Testis (tissue), 2 donors: Measurements from ENCODE around the gene TMEM164.
"Not testable (repeated sequence)": the region's sequence is repeated elsewhere in the genome, so short reads cannot be mapped to it uniquely, and the experiment has no call there.

Source experiments
- POLR2A ChIP-seq: fragments of 450-650 bp; IDR thresholded peaks from one replicate; pipeline ENCODE4 v1.6.1; 2017; ENCODE audit warnings: antibody characterized with exemption, mild to moderate bottlenecking, moderate library complexity
- TF ChIP-seq, protein P1 (sequence below), 3 experiments: fragments of 450-650 bp in 2 of 3; fragments of 200-600 bp in 1 of 3; sonication (generic) in 1 of 3; IDR thresholded peaks; one replicate each; pipeline ENCODE4 v1.5.1; 2016 to 2019; ENCODE audit warnings: antibody characterized with exemption in 3 of 3, mild to moderate bottlenecking in 2 of 3, moderate library complexity in 1 of 3

- TF ChIP-seq, protein P1, sequence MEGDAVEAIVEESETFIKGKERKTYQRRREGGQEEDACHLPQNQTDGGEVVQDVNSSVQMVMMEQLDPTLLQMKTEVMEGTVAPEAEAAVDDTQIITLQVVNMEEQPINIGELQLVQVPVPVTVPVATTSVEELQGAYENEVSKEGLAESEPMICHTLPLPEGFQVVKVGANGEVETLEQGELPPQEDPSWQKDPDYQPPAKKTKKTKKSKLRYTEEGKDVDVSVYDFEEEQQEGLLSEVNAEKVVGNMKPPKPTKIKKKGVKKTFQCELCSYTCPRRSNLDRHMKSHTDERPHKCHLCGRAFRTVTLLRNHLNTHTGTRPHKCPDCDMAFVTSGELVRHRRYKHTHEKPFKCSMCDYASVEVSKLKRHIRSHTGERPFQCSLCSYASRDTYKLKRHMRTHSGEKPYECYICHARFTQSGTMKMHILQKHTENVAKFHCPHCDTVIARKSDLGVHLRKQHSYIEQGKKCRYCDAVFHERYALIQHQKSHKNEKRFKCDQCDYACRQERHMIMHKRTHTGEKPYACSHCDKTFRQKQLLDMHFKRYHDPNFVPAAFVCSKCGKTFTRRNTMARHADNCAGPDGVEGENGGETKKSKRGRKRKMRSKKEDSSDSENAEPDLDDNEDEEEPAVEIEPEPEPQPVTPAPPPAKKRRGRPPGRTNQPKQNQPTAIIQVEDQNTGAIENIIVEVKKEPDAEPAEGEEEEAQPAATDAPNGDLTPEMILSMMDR (IDR thresholded peaks at IDR 0.05), result not testable (repeated sequence)
- not testable (repeated sequence) for TF ChIP-seq POLR2A
These were observed 151.4 kb downstream of the TMEM164 start for GRCh38 chrX:110154328-110154727.
